Adrenal gland (tissue), 12 donors: ENCODE measurements around the gene SLC22A12. TPM values are rescaled to one million over a fixed set of nuclear protein-coding genes. Genes with fewer than 3 reads are reported as not detected.
A peak's percentile ranks its signal among the peaks of the same experiment; 100 is the strongest.

Source experiments
- DNase-seq, 7 donors: peaks; one replicate each; pipeline ENCODE4 v3.0.0-alpha.2; 2019 to 2020
- H3K27ac ChIP-seq, 5 donors: fragments of 200-600 bp; sonication (generic) in 4 of 5; 1 replicate in 3 of 5; 2 replicates in 2 of 5; pipeline versions ENCODE4 v1.5.1 to v1.8.0; 2016 to 2020; ENCODE audit warnings: mild to moderate bottlenecking in 1 of 5
- H3K27me3 ChIP-seq: fragments of 200-600 bp; 2 replicates; pipeline ENCODE4 v1.8.0; 2021
- H3K36me3 ChIP-seq, 2 donors: fragments of 200-600 bp; replicated peaks in 1 of 2; 1 replicate in 1 of 2; 2 replicates in 1 of 2; pipeline versions ENCODE4 v1.5.1 to v1.8.0; 2018 to 2022
- H3K4me1 ChIP-seq, 2 donors: fragments of 200-600 bp; replicated peaks in 1 of 2; 1 replicate in 1 of 2; 2 replicates in 1 of 2; pipeline versions ENCODE4 v1.5.1 to v1.8.0; 2018 to 2021
- H3K4me3 ChIP-seq, 4 donors: fragments of 200-600 bp; sonication (generic) in 3 of 4; one replicate each; pipeline ENCODE4 v1.5.1; 2016 to 2018
- H3K9me3 ChIP-seq, 3 donors: fragments of 200-600 bp; sonication (generic) in 1 of 3; replicated peaks in 1 of 3; 1 replicate in 2 of 3; 2 replicates in 1 of 3; pipeline versions ENCODE4 v1.5.1 to v1.8.0; 2016 to 2021
- CTCF ChIP-seq, 6 experiments: fragments of 450-650 bp in 4 of 6; fragments of 200-600 bp in 2 of 6; sonication (generic) in 1 of 6; IDR thresholded peaks; 1 replicate in 5 of 6; 2 replicates in 1 of 6; pipeline versions ENCODE4 v1.5.1 to v1.8.0; 2016 to 2021; ENCODE audit warnings: antibody characterized with exemption in 6 of 6, mild to moderate bottlenecking in 2 of 6, moderate library complexity in 1 of 6
- POLR2A ChIP-seq, 2 donors: fragments of 450-650 bp; IDR thresholded peaks; one replicate each; pipeline ENCODE4 v1.6.1; 2017; ENCODE audit warnings: antibody characterized with exemption in 2 of 2, mild to moderate bottlenecking in 2 of 2, moderate library complexity in 1 of 2
- WGBS, 4 donors: extraction: QIAGEN DNeasy Blood & Tissue Kit in 2 of 4; methylation state at CpG; one replicate each; pipeline versions ENCODE4 v1.1.5 to v1.1.7; 2013 to 2017; 5-methylcytosine and 5-hydroxymethylcytosine counted together
- intact Hi-C, 2 donors: fragments of 100-400 bp; cut with DNase I; formaldehyde crosslinking; loops; one replicate each; pipeline versions ENCODE4 v1.14.1 to v1.15.0; 2022 to 2023
- polyA plus RNA-seq, 3 donors: library from polyadenylated mRNA; stranded (reverse); fragments of 200-250 nt in 2 of 3; fragments of 350-450 nt in 1 of 3; fragmentation: Illumina TruSeq in 1 of 3; extraction: RNeasy Lipid Tissue Mini Kit (QIAGEN cat#74804) in 1 of 3; gene quantifications; one replicate each; pipeline ENCODE4 v1.2.3, GENCODE V29; 2013 to 2014
- total RNA-seq, 9 donors: library from RNA; depleted of rRNA in 4 of 9; stranded (reverse); fragments of >200 nt in 4 of 9; fragments of 120-200 nt in 1 of 9; fragmentation: NEBNext Ultra II Directional in 1 of 9; extraction: Animal tissue kit (Norgen Biotek cat#: 25700) in 1 of 9; gene quantifications; one replicate each; pipeline versions ENCODE4 v1.1.0 to v1.2.4, GENCODE V29; 2013 to 2023
- donor health status: healthy with polysubstance abuse.
- donor health status: Bipolar disorder and iron deficiency.
- donor health status: DM: yes; HTN: yes; CAD: no.
- donor health status: DM: no; HTN: no; CAD: no.
- donor health status: DM: no; HTN: no; CAD: no.
- donor health status: DM: yes; HTN: yes; CAD: no.

The SLC22A12 gene
- total and polyA plus RNA-seq, 12 donors: not detected

- Histone ChIP-seq H3K27me3 (peaks cover 2% of the 10 kb centered on the region), H3K36me3 (no peaks in the 10 kb centered on the region), H3K9me3 (no peaks in the 10 kb centered on the region), H3K27ac (no peak overlapping the region), H3K4me1 (no peaks in the 10 kb centered on the region), H3K4me3 (no peak overlapping the region)
- 21 to 39% (median 28%) methylated on average over 4 to 6 of the region's 6 CpGs for WGBS, 4 donors
- peak in 5 of 6 experiments; percentile 30 to 56 (median 45) for TF ChIP-seq CTCF (IDR thresholded peaks at IDR 0.05)
- no peak for TF ChIP-seq POLR2A (IDR thresholded peaks at IDR 0.05)
- DNase-seq: peak in 1 of 7 donors; percentile 29
- intact Hi-C loops: no loop called here
Observed at GRCh38 chr11:64649291-64649697, 58.3 kb downstream of the SLC22A12 start.

- TF ChIP-seq POLR2A (IDR thresholded peaks at IDR 0.05) (no peak), CTCF (IDR thresholded peaks at IDR 0.05) (peak; percentile 13 to 42 (median 26))
- intact Hi-C loops: loop anchor here (2.0 to 10.0 kb wide), 4 partner anchors 94 to 296 kb away; partner anchors contain the start of gene RPS6KA4 (in 2 of the 2)
- WGBS, 4 donors: 56 to 71% (median 68%) methylated on average over 11 to 18 of the region's 18 CpGs
- DNase-seq: peak in 1 of 7 donors; percentile 29
- Histone ChIP-seq H3K27ac (no peak overlapping the region), H3K4me3 (no peak overlapping the region), H3K4me1 (no peaks in the 10 kb centered on the region), H3K36me3 (no peaks in the 10 kb centered on the region), H3K27me3 (no peaks in the 10 kb centered on the region), H3K9me3 (no peaks in the 10 kb centered on the region)
Observed at GRCh38 chr11:64650923-64651523, 60.0 kb downstream of the SLC22A12 start.

Other genes starting within 250 kb of the SLC22A12 start
- gene RPS6KA4, start 232.1 kb upstream of the SLC22A12 start, total RNA-seq: 10 to 100 TPM; 13.4 to 89.3 (median 26.3) TPM
- gene RPS6KA4, start 232.1 kb upstream of the SLC22A12 start, polyA plus RNA-seq: 10 to 100 TPM in 2 of 3 donors, 1 to 10 TPM in 1; 4.9 to 29.8 (median 14.4) TPM
- 1 to 10 TPM in 2 of 9 donors, under 1 TPM in 5, not detected in 2; 0.42 to 3.9 (median 0.68) TPM for gene SLC22A11, start 35.3 kb upstream of the SLC22A12 start, total RNA-seq
- gene SLC22A11, start 35.3 kb upstream of the SLC22A12 start, polyA plus RNA-seq: under 1 TPM; 0.20 to 0.32 (median 0.30) TPM
- gene NRXN2, start 132.0 kb downstream of the SLC22A12 start, total RNA-seq: 10 to 100 TPM in 3 of 9 donors, 1 to 10 TPM in 6; 1.7 to 17.1 (median 4.4) TPM
- 10 to 100 TPM in 1 of 3 donors, 1 to 10 TPM in 2; 3.3 to 13.6 (median 6.2) TPM for gene NRXN2, start 132.0 kb downstream of the SLC22A12 start, polyA plus RNA-seq
- 10 to 100 TPM in 5 of 9 donors, 1 to 10 TPM in 4; 3.6 to 23.9 (median 11.1) TPM for gene RASGRP2, start 152.9 kb downstream of the SLC22A12 start, total RNA-seq
- gene RASGRP2, start 152.9 kb downstream of the SLC22A12 start, polyA plus RNA-seq: 10 to 100 TPM in 2 of 3 donors, 1 to 10 TPM in 1; 5.4 to 81.9 (median 35.0) TPM
- gene PYGM, start 168.8 kb downstream of the SLC22A12 start, total RNA-seq: 10 to 100 TPM in 1 of 9 donors, 1 to 10 TPM in 8; 1.4 to 10.1 (median 3.4) TPM
- gene PYGM, start 168.8 kb downstream of the SLC22A12 start, polyA plus RNA-seq: 1 to 10 TPM; 2.4 to 5.1 (median 4.8) TPM
- 100 to 1,000 TPM in 8 of 9 donors, 10 to 100 TPM in 1; 76.2 to 395 (median 229) TPM for gene SF1, start 187.3 kb downstream of the SLC22A12 start, total RNA-seq
- 100 to 1,000 TPM; 150 to 197 (median 178) TPM for gene SF1, start 187.3 kb downstream of the SLC22A12 start, polyA plus RNA-seq
- 10 to 100 TPM; 12.9 to 34.8 (median 18.7) TPM for gene MAP4K2, start 212.0 kb downstream of the SLC22A12 start, total RNA-seq
- gene MAP4K2, start 212.0 kb downstream of the SLC22A12 start, polyA plus RNA-seq: 10 to 100 TPM in 2 of 3 donors, 1 to 10 TPM in 1; 6.4 to 57.7 (median 27.7) TPM
- 10 to 100 TPM; 15.3 to 50.6 (median 28.4) TPM for gene MEN1, start 219.3 kb downstream of the SLC22A12 start, total RNA-seq
- gene MEN1, start 219.3 kb downstream of the SLC22A12 start, polyA plus RNA-seq: 10 to 100 TPM; 21.4 to 32.8 (median 29.1) TPM